ENCODE measurements around the gene PTPRG. TPM values are rescaled to one million over a fixed set of nuclear protein-coding genes. Genes with fewer than 3 reads are reported as not detected.

The PTPRG gene
- total and polyA plus RNA-seq, 4 donors: 3.6 to 35.6 (median 8.1) TPM

GRCh38 chr3:62143843-62144450 is 582.6 kb downstream of the PTPRG start:
- Histone ChIP-seq H3K4me1 (ENCODE audit: control insufficient read depth in 4 of 4, insufficient read depth in 4 of 4, low read length in 3 of 4) (peaks cover 0 to 9% (median 2%) of the 10 kb centered on the region in 4 donors), H3K9ac (ENCODE audit: low read depth in 1 of 2, low read length in 2 of 2) (no peak overlapping the region), H3K27ac (ENCODE audit: low read depth in 1 of 2, low read length in 2 of 2) (no peak overlapping the region), H3K27me3 (ENCODE audit: control insufficient read depth in 4 of 4, insufficient read depth in 4 of 4, low read length in 3 of 4) (no peaks in the 10 kb centered on the region), H3K9me3 (ENCODE audit: control insufficient read depth in 4 of 4, low read length in 3 of 4) (no peaks in the 10 kb centered on the region), H3K36me3 (ENCODE audit: control insufficient read depth in 4 of 4, insufficient read depth in 3 of 4, low read depth in 1 of 4, low read length in 3 of 4) (no peaks in the 10 kb centered on the region), H3K4me3 (ENCODE audit: low read depth in 1 of 3, low read length in 3 of 3) (no peak overlapping the region)
- WGBS: 70% methylated on average over 6 of the region's 6 CpGs
- no peak for DNase-seq (ENCODE audit: low spot score)
- TF ChIP-seq GABPA (IDR thresholded peaks at IDR 0.05 in 1 of 2, conservative IDR thresholded peaks at IDR 0.05 in 1 of 2) (no peak), ATF3 (IDR thresholded peaks at IDR 0.05) (no peak), HNF4A (conservative IDR thresholded peaks at IDR 0.05) (no peak), SP1 (IDR thresholded peaks at IDR 0.05) (no peak), FOXA1 (IDR thresholded peaks at IDR 0.05) (no peak), TAF1 (conservative IDR thresholded peaks at IDR 0.05) (no peak)

GRCh38 chr3:62144482-62144881 is 583.1 kb downstream of the PTPRG start:
- Histone ChIP-seq H3K36me3 (ENCODE audit: control insufficient read depth in 4 of 4, insufficient read depth in 3 of 4, low read depth in 1 of 4, low read length in 3 of 4) (no peaks in the 10 kb centered on the region), H3K9me3 (ENCODE audit: control insufficient read depth in 4 of 4, low read length in 3 of 4) (no peaks in the 10 kb centered on the region), H3K4me3 (ENCODE audit: low read depth in 1 of 3, low read length in 3 of 3) (no peak overlapping the region), H3K27me3 (ENCODE audit: control insufficient read depth in 4 of 4, insufficient read depth in 4 of 4, low read length in 3 of 4) (no peaks in the 10 kb centered on the region), H3K4me1 (ENCODE audit: control insufficient read depth in 4 of 4, insufficient read depth in 4 of 4, low read length in 3 of 4) (peaks cover 0 to 9% (median 2%) of the 10 kb centered on the region in 4 donors), H3K9ac (ENCODE audit: low read depth in 1 of 2, low read length in 2 of 2) (no peak overlapping the region), H3K27ac (ENCODE audit: low read depth in 1 of 2, low read length in 2 of 2) (no peak overlapping the region)
- no peak for DNase-seq (ENCODE audit: low spot score)
- TF ChIP-seq HNF4G (IDR thresholded peaks at IDR 0.05) (no peak), NR2F2 (IDR thresholded peaks at IDR 0.05) (peak; percentile 42), ZBTB33 (IDR thresholded peaks at IDR 0.05) (no peak), MAX (IDR thresholded peaks at IDR 0.05) (no peak)
- 63% methylated on average over 4 of the region's 4 CpGs for WGBS

- no peak overlapping the region for H3K9ac ChIP-seq (ENCODE audit: low read depth in 1 of 2, low read length in 2 of 2)
- 93% methylated on average over 9 of the region's 9 CpGs for WGBS
- H3K4me3 ChIP-seq (ENCODE audit: low read depth in 1 of 3, low read length in 3 of 3): no peak overlapping the region
- peaks cover 0 to 9% (median 2%) of the 10 kb centered on the region in 4 donors for H3K4me1 ChIP-seq (ENCODE audit: control insufficient read depth in 4 of 4, insufficient read depth in 4 of 4, low read length in 3 of 4)
- no peaks in the 10 kb centered on the region for H3K36me3 ChIP-seq (ENCODE audit: control insufficient read depth in 4 of 4, insufficient read depth in 3 of 4, low read depth in 1 of 4, low read length in 3 of 4)
- no peak for DNase-seq (ENCODE audit: low spot score)
- no peaks in the 10 kb centered on the region for H3K27me3 ChIP-seq (ENCODE audit: control insufficient read depth in 4 of 4, insufficient read depth in 4 of 4, low read length in 3 of 4)
- no peak overlapping the region for H3K27ac ChIP-seq (ENCODE audit: low read depth in 1 of 2, low read length in 2 of 2)
- H3K9me3 ChIP-seq (ENCODE audit: control insufficient read depth in 4 of 4, low read length in 3 of 4): no peaks in the 10 kb centered on the region
- no peak for TF ChIP-seq GABPA (IDR thresholded peaks at IDR 0.05 in 1 of 2, conservative IDR thresholded peaks at IDR 0.05 in 1 of 2)
- no peak for TF ChIP-seq RAD21 (IDR thresholded peaks at IDR 0.05)
- TF ChIP-seq ATF3 (IDR thresholded peaks at IDR 0.05): no peak
- no peak for TF ChIP-seq ZBTB33 (IDR thresholded peaks at IDR 0.05)
- no peak for TF ChIP-seq FOXA2 (IDR thresholded peaks at IDR 0.05)
- TF ChIP-seq TAF1 (conservative IDR thresholded peaks at IDR 0.05): no peak
- no peak for TF ChIP-seq SP1 (IDR thresholded peaks at IDR 0.05)
- TF ChIP-seq FOXA1 (IDR thresholded peaks at IDR 0.05): no peak
- TF ChIP-seq CTCF (IDR thresholded peaks at IDR 0.05; ENCODE audit: low read depth, low read length, missing input control): no peak
- TF ChIP-seq NR2F2 (IDR thresholded peaks at IDR 0.05): no peak
- no peak for TF ChIP-seq HNF4G (IDR thresholded peaks at IDR 0.05)
- TF ChIP-seq RXRA (IDR thresholded peaks at IDR 0.05): no peak
- TF ChIP-seq HNF4A (conservative IDR thresholded peaks at IDR 0.05): no peak
- no peak for TF ChIP-seq JUND (IDR thresholded peaks at IDR 0.05)
- no peak for TF ChIP-seq YY1 (IDR thresholded peaks at IDR 0.05)
- no peak for TF ChIP-seq MAX (IDR thresholded peaks at IDR 0.05)
Measured at GRCh38 chr3:62145086-62145757, 583.9 kb downstream of the PTPRG start.

Data from liver (tissue), 9 donors.